ENCODE measurements around the gene LOC128125822.
"Not testable (repeated sequence)": the region's sequence is repeated elsewhere in the genome, so short reads cannot be mapped to it uniquely, and the experiment has no call there.

LOC128125822 gene

GRCh38 chr6:63572044-63572746, at the start of gene LOC128125822, which contains the start of gene PTP4A1:
Gene LOC128125822 (plus strand): TSS chr6:63572480.
Gene PTP4A1 (plus strand): TSS chr6:63572480. CDS start chr6:63576881, 4,401 bp downstream.
- POLR2A ChIA-PET = no interaction called here

DNA sequence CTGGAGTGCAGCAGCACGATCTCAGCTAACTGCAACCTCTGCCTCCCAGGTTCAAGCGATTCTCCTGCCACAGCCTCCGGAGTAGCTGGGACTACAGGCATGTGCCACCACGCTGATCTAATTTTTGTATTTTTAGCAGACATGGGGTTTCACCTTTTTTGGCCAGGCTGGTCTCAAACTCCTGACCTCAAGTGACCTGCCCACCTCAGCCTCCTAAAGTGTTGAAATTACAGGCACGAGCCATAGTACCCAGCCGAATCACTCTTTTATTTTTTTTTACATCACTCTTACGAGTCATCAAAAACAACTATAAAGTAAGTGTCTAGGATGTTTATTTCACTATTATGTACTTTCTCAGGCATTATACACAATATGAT, 49.4 kb upstream of the LOC128125822 start:
- H3K27ac Mint-ChIP-seq; H3K4me1 ChIP-seq (ENCODE audit: control insufficient read depth in 1 of 2, extremely low read depth in 1 of 2, insufficient read depth in 2 of 2, low read length in 2 of 2); H3K9me3 ChIP-seq; H3K4me1 Mint-ChIP-seq; H3K27ac ChIP-seq (ENCODE audit: low read length); H3K9me3 Mint-ChIP-seq; H3K36me3 ChIP-seq (ENCODE audit: control insufficient read depth in 2 of 2, extremely low read depth in 1 of 2, insufficient read depth in 1 of 2, low read length in 1 of 2); DNase-seq; H3K27me3 Mint-ChIP-seq; H3K4me3 ChIP-seq (ENCODE audit: control insufficient read depth in 1 of 2, extremely low read depth in 1 of 2, low read length in 1 of 2); POLR2A ChIA-PET; H3K4me3 Mint-ChIP-seq; H3K36me3 Mint-ChIP-seq; H3K27me3 ChIP-seq (replicated peaks in 1 of 2; ENCODE audit: control insufficient read depth in 2 of 2, extremely low read depth in 1 of 2, insufficient read depth in 2 of 2, low read length in 1 of 2); ATAC-seq (replicated peaks in 1 of 4): not testable (repeated sequence)
- WGBS (ENCODE audit: insufficient coverage) = 86% methylated on average over 3 of the region's 7 CpGs
- CTCF ChIA-PET = interaction anchor here in 1 of 2 donors (0.9 kb wide), 1 partner anchor 9 kb away, joined by 3 read pairs; no protein-coding TSS in a partner anchor

More at GRCh38 chr6:63572044-63572746, at the start of gene LOC128125822, which contains the start of gene PTP4A1:
- H3K4me3 ChIP-seq (ENCODE audit: control insufficient read depth in 1 of 2, extremely low read depth in 1 of 2, low read length in 1 of 2) = peak within 1 kb of the TSS; percentile 73 to 78
- peaks cover 9 to 13% of the 10 kb centered on the region in 2 experiments for H3K4me1 ChIP-seq (ENCODE audit: control insufficient read depth in 1 of 2, extremely low read depth in 1 of 2, insufficient read depth in 2 of 2, low read length in 2 of 2)
- Mint-ChIP-seq H3K4me3 (peak within 1 kb of the TSS; percentile 90 to 93 (median 91)), H3K27ac (peak within 1 kb of the TSS; percentile 94 to 98), H3K27me3 (no peaks in the 10 kb centered on the region), H3K4me1 (peaks cover 29 to 43% (median 39%) of the 10 kb centered on the region in 3 donors), H3K9me3 (no peaks in the 10 kb centered on the region), H3K36me3 (peaks cover 11% of the 10 kb centered on the region)
- ATAC-seq (replicated peaks in 1 of 4) = peak; percentile 86 to 93 (median 89)
- no peaks in the 10 kb centered on the region for H3K9me3 ChIP-seq
- under 1% methylated on average over 72 of the region's 73 CpGs for WGBS (ENCODE audit: insufficient coverage)
- peaks cover 0 to 6% of the 10 kb centered on the region in 2 donors for H3K36me3 ChIP-seq (ENCODE audit: control insufficient read depth in 2 of 2, extremely low read depth in 1 of 2, insufficient read depth in 1 of 2, low read length in 1 of 2)
- CTCF ChIA-PET = interaction anchor here in 1 of 2 donors (0.7 kb wide), 1 partner anchor 63 kb away, joined by 5 read pairs; no protein-coding TSS in a partner anchor
- no peaks in the 10 kb centered on the region for H3K27me3 ChIP-seq (replicated peaks in 1 of 2; ENCODE audit: control insufficient read depth in 2 of 2, extremely low read depth in 1 of 2, insufficient read depth in 2 of 2, low read length in 1 of 2)
- peak; percentile 87 to 98 (median 96) for DNase-seq
- H3K27ac ChIP-seq (ENCODE audit: low read length) = peak within 1 kb of the TSS; percentile 97

- ChIA-PET POLR2A (no interaction called here), CTCF (interaction anchor here in 1 of 2 donors (0.6 kb wide), 1 partner anchor 78 kb away, joined by 3 read pairs; no protein-coding TSS in a partner anchor)
- 100% methylated on average over 1 of the region's 4 CpGs for WGBS (ENCODE audit: insufficient coverage)
- Mint-ChIP-seq H3K27me3 (no peaks in the 10 kb centered on the region), H3K27ac (no peak overlapping the region), H3K4me1 (peaks cover 0 to 4% (median 0%) of the 10 kb centered on the region in 3 donors), H3K4me3 (no peak overlapping the region), H3K9me3 (peaks cover 0 to 2% (median 0%) of the 10 kb centered on the region in 3 donors), H3K36me3 (no peaks in the 10 kb centered on the region)
- no peak overlapping the region for H3K4me3 ChIP-seq (ENCODE audit: control insufficient read depth in 1 of 2, extremely low read depth in 1 of 2, low read length in 1 of 2)
- no peak for DNase-seq
- H3K4me1 ChIP-seq (ENCODE audit: control insufficient read depth in 1 of 2, extremely low read depth in 1 of 2, insufficient read depth in 2 of 2, low read length in 2 of 2) = no peaks in the 10 kb centered on the region
- H3K27me3 ChIP-seq (replicated peaks in 1 of 2; ENCODE audit: control insufficient read depth in 2 of 2, extremely low read depth in 1 of 2, insufficient read depth in 2 of 2, low read length in 1 of 2) = peaks cover 0 to 4% of the 10 kb centered on the region in 2 experiments
- H3K27ac ChIP-seq (ENCODE audit: low read length) = no peak overlapping the region
- ATAC-seq (replicated peaks in 1 of 4) = no peak
- H3K9me3 ChIP-seq = no peaks in the 10 kb centered on the region
- H3K36me3 ChIP-seq (ENCODE audit: control insufficient read depth in 2 of 2, extremely low read depth in 1 of 2, insufficient read depth in 1 of 2, low read length in 1 of 2) = no peaks in the 10 kb centered on the region
Observed at GRCh38 chr6:63523630-63524029, 48.6 kb upstream of the LOC128125822 start.

DNA sequence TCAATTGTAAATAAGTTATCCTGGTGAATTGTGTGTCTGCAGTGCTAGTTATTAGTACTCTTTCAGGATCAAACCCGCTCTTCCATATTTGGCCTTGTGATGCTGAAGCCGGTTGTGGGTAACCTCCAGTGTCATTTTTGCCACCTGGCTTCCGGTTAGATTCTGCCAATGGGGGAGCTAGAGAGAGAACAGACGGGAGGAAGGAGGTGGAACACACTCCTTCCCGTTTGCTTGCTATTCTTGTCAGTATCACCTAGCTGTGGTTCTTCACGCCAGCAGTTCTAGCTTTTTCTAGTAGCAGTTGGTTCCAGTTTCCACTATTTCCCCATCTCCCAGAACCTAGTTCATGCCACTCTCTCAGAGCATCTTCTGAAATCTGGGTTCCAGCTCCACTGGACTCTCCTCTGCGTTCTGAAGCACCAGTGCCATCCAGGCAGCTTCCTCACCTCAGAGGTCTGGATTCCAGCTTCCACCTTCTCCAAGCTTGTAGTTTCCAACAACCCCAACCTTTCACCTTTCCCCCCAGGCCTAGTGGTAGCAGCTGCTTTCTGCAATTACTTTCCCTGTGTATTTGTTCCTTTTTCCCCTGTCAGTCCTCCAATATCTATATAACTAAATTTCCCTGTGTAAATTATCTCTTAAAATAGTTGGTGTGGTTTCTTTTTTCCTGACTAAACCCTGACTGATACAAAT, 46.9 kb upstream of the LOC128125822 start:
- no peak overlapping the region for H3K27ac ChIP-seq (ENCODE audit: low read length)
- Mint-ChIP-seq H3K4me3 (no peak overlapping the region), H3K9me3 (peaks cover 0 to 2% (median 0%) of the 10 kb centered on the region in 3 donors), H3K4me1 (peaks cover 10 to 16% (median 12%) of the 10 kb centered on the region in 3 donors), H3K27ac (no peak overlapping the region), H3K36me3 (no peaks in the 10 kb centered on the region), H3K27me3 (no peaks in the 10 kb centered on the region)
- DNase-seq (peak in 1 of 35 experiments; percentile 4), ATAC-seq (replicated peaks in 1 of 4) (peak in 1 of 4 experiments; percentile 19)
- no peaks in the 10 kb centered on the region for H3K36me3 ChIP-seq (ENCODE audit: control insufficient read depth in 2 of 2, extremely low read depth in 1 of 2, insufficient read depth in 1 of 2, low read length in 1 of 2)
- WGBS (ENCODE audit: insufficient coverage) = 82% methylated on average over 4 of the region's 7 CpGs
- H3K4me1 ChIP-seq (ENCODE audit: control insufficient read depth in 1 of 2, extremely low read depth in 1 of 2, insufficient read depth in 2 of 2, low read length in 2 of 2) = no peaks in the 10 kb centered on the region
- H3K27me3 ChIP-seq (replicated peaks in 1 of 2; ENCODE audit: control insufficient read depth in 2 of 2, extremely low read depth in 1 of 2, insufficient read depth in 2 of 2, low read length in 1 of 2) = peaks cover 0 to 4% of the 10 kb centered on the region in 2 experiments
- CTCF ChIA-PET = interaction anchor here in 1 of 2 donors (0.6 kb wide), 1 partner anchor 32 kb away, joined by 7 read pairs; no protein-coding TSS in a partner anchor
- H3K9me3 ChIP-seq = no peaks in the 10 kb centered on the region
- no peak overlapping the region for H3K4me3 ChIP-seq (ENCODE audit: control insufficient read depth in 1 of 2, extremely low read depth in 1 of 2, low read length in 1 of 2)
- POLR2A ChIA-PET = no interaction called here

DNA sequence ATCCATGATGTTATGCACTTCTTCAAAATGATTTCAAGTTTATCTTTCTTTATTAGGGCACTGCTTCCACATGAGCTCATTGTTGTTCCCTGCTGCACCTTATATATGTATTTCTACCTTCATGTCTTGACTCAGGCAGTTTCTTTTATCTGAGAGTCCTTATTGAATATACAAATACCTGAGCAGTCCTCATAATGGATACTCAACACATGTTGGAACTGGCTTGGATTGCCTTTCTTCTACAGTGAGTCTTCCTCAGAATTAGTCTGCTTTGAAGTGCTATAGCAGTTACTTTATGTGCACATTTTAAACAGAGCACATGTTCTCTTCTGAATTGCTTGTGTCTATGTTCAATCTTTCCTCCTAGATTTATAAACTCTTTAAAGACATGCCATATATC, 45.3 kb upstream of the LOC128125822 start:
- Histone ChIP-seq H3K27ac (ENCODE audit: low read length) (no peak overlapping the region), H3K27me3 (replicated peaks in 1 of 2; ENCODE audit: control insufficient read depth in 2 of 2, extremely low read depth in 1 of 2, insufficient read depth in 2 of 2, low read length in 1 of 2) (peaks cover 0 to 4% of the 10 kb centered on the region in 2 experiments), H3K4me1 (ENCODE audit: control insufficient read depth in 1 of 2, extremely low read depth in 1 of 2, insufficient read depth in 2 of 2, low read length in 2 of 2) (no peaks in the 10 kb centered on the region), H3K36me3 (ENCODE audit: control insufficient read depth in 2 of 2, extremely low read depth in 1 of 2, insufficient read depth in 1 of 2, low read length in 1 of 2) (no peaks in the 10 kb centered on the region), H3K9me3 (no peaks in the 10 kb centered on the region), H3K4me3 (ENCODE audit: control insufficient read depth in 1 of 2, extremely low read depth in 1 of 2, low read length in 1 of 2) (no peak overlapping the region)
- DNase-seq (no peak), ATAC-seq (replicated peaks in 1 of 4) (no peak)
- CTCF ChIA-PET = interaction anchor here in 1 of 2 donors (0.6 kb wide), 1 partner anchor 62 kb away, joined by 3 read pairs; no protein-coding TSS in a partner anchor
- Mint-ChIP-seq H3K27ac (no peak overlapping the region), H3K36me3 (no peaks in the 10 kb centered on the region), H3K9me3 (no peaks in the 10 kb centered on the region), H3K4me1 (peaks cover 10 to 17% (median 12%) of the 10 kb centered on the region in 3 donors), H3K4me3 (no peak overlapping the region), H3K27me3 (no peaks in the 10 kb centered on the region)
- POLR2A ChIA-PET = no interaction called here

DNA sequence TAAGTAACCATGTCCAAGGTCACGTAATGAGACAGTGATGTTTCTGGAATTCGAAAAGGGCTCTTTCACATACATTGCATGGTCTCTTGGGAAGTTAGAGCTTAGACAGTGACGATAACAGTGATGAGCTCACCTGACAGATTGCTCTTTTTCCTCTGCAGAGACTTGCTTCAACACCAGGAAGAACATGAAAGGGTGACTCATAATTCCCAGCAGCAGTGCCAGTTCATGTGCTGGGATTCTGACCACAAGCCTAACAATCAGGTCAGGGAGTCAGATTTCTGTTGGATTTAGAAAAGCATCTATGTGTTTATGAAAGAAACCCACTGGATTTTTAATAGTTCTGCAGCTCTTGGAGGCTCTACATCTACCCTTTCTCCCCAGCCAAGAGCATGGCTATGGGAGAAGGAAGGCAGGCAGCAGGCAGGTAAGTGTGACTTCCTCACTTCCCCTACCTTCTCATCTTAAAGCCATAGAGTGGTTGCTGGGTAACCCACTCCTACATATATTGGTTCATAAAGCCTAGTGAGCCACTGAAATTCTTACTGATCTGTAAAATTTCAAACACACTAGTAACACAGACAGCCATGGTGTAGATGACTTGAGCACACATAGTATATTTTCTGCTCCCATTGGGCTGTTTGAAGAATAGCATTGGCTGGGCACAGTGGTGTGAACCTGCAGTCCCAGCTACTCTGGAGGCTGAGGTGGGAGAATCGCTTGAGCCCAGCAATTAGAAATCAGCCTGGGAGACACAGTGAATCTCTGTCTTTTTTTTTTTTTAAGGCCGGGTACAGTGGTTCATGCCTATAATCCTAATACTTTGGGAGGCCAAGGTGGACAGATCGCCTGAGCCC, 44.4 kb upstream of the LOC128125822 start:
- ATAC-seq (replicated peaks in 1 of 4) (no peak), DNase-seq (no peak)
- H3K27ac Mint-ChIP-seq = no peak overlapping the region
- peaks cover 10 to 17% (median 12%) of the 10 kb centered on the region in 3 donors for H3K4me1 Mint-ChIP-seq
- H3K4me3 ChIP-seq (ENCODE audit: control insufficient read depth in 1 of 2, extremely low read depth in 1 of 2, low read length in 1 of 2) = no peak overlapping the region
- H3K36me3 ChIP-seq (ENCODE audit: control insufficient read depth in 2 of 2, extremely low read depth in 1 of 2, insufficient read depth in 1 of 2, low read length in 1 of 2) = no peaks in the 10 kb centered on the region
- H3K9me3 Mint-ChIP-seq = no peaks in the 10 kb centered on the region
- ChIA-PET CTCF (no interaction called here), POLR2A (no interaction called here)
- no peaks in the 10 kb centered on the region for H3K27me3 Mint-ChIP-seq
- H3K27ac ChIP-seq (ENCODE audit: low read length) = no peak overlapping the region
- WGBS (ENCODE audit: insufficient coverage) = 84% methylated on average over 3 of the region's 6 CpGs
- peaks cover 0 to 4% of the 10 kb centered on the region in 2 experiments for H3K27me3 ChIP-seq (replicated peaks in 1 of 2; ENCODE audit: control insufficient read depth in 2 of 2, extremely low read depth in 1 of 2, insufficient read depth in 2 of 2, low read length in 1 of 2)
- no peaks in the 10 kb centered on the region for H3K4me1 ChIP-seq (ENCODE audit: control insufficient read depth in 1 of 2, extremely low read depth in 1 of 2, insufficient read depth in 2 of 2, low read length in 2 of 2)
- H3K4me3 Mint-ChIP-seq = no peak overlapping the region
- no peaks in the 10 kb centered on the region for H3K9me3 ChIP-seq
- no peaks in the 10 kb centered on the region for H3K36me3 Mint-ChIP-seq
